K562 (cell line): Measurements from ENCODE around the gene CAMSAP3. TPM values are rescaled to one million over a fixed set of nuclear protein-coding genes. Genes with fewer than 3 reads are reported as not detected.

Experiments
- ATAC-seq: fragments of 200-7000 bp; cut with Tn5 transposase; 3 replicates; pipeline ENCODE4 v1.9.1; 2020; ENCODE audit warnings: moderate library complexity
- BruUV-seq: library from RNA; stranded (reverse); fragments of 400-500 nt; replicated peaks from 2 replicates; lab custom pipeline; 2021; lab: Mats Ljungman, UMichigan
- CTCF ChIA-PET: fragments of 300-600 bp; formaldehyde crosslinking; extraction: SDS; loops from one replicate; lab custom pipeline; 2021; ENCODE audit warnings: low intra/inter-chr PET ratio; lab: Yijun Ruan, JAX
- POLR2A ChIA-PET: fragments of 300-600, 350-650 bp; sonication (Branson Sonifier 250); formaldehyde crosslinking; extraction: SDS; loops from one replicate; lab custom pipeline; 2021; ENCODE audit warnings: antibody characterized with exemption, inconsistent platforms; lab: Yijun Ruan, JAX
- DNase-seq, 4 experiments: peaks; one replicate each; pipeline versions ENCODE4 v3.0.0 to v3.0.0-alpha.2; 2011 to 2018; ENCODE audit warnings: low spot score in 3 of 4, mixed read lengths in 3 of 4; ENCODE audit errors: extremely low read depth in 1 of 4
- FAIRE-seq: peaks from 2 replicates; lab custom pipeline; 2011; peaks lifted over from hg19 to GRCh38; lab: Jason Lieb, UNC
- H2AFZ ChIP-seq: 2 replicates; pipeline ENCODE4 v1.6.0; 2011; ENCODE audit warnings: low read depth, low read length, control low read depth, inconsistent platforms
- H3K27ac ChIP-seq: fragments of 200-600 bp; 3 replicates; pipeline ENCODE4 v1.8.0; 2011; ENCODE audit warnings: low read depth, mild to moderate bottlenecking, control low read depth, inconsistent platforms, low read length, moderate library complexity, mixed read lengths; ENCODE audit errors: extremely low read depth
- H3K27me3 ChIP-seq, 2 experiments: fragments of 300-600 bp in 1 of 2; 2 replicates in 1 of 2; 3 replicates in 1 of 2; pipeline versions ENCODE4 v1.6.0 to v1.8.0; 2011; ENCODE audit warnings: inconsistent platforms in 2 of 2, low read length in 2 of 2, mild to moderate bottlenecking in 1 of 2, mixed read lengths in 1 of 2, moderate library complexity in 1 of 2; ENCODE audit not compliant: control insufficient read depth in 2 of 2, insufficient read depth in 2 of 2
- H3K36me3 ChIP-seq: fragments of 300-600 bp; 3 replicates; pipeline ENCODE4 v1.8.0; 2011; ENCODE audit warnings: mild to moderate bottlenecking, low read length, inconsistent platforms; ENCODE audit not compliant: control insufficient read depth, insufficient read depth
- H3K4me1 ChIP-seq, 2 experiments: fragments of 200-600 bp in 1 of 2; replicated peaks in 1 of 2; 2 replicates in 1 of 2; 3 replicates in 1 of 2; pipeline versions ENCODE4 v1.5.1 to v1.8.0; 2011; ENCODE audit warnings: inconsistent platforms in 2 of 2, low read length in 2 of 2, mild to moderate bottlenecking in 1 of 2, mixed read lengths in 1 of 2, moderate library complexity in 1 of 2; ENCODE audit not compliant: control insufficient read depth in 2 of 2, insufficient read depth in 2 of 2
- H3K4me2 ChIP-seq: 2 replicates; pipeline ENCODE4 v1.6.1; 2011; ENCODE audit warnings: low read length, control low read depth, inconsistent platforms, mixed read lengths; ENCODE audit not compliant: insufficient read depth
- H3K4me3 ChIP-seq: fragments of 200-600 bp; sonication (generic), shearing (Covaris generic); 2 replicates; pipeline ENCODE4 v1.5.1; 2016; ENCODE audit warnings: control low read depth, inconsistent platforms
- H3K79me2 ChIP-seq: fragments of 200-600 bp; 3 replicates; pipeline ENCODE4 v1.8.0; 2011; ENCODE audit warnings: low read length, inconsistent platforms; ENCODE audit not compliant: control insufficient read depth, insufficient read depth
- H3K9ac ChIP-seq, 2 experiments: 2 replicates each; pipeline versions ENCODE4 v1.6.0 to v1.6.1; 2011; ENCODE audit warnings: low read depth in 2 of 2, low read length in 2 of 2, control low read depth in 1 of 2, inconsistent platforms in 1 of 2, mild to moderate bottlenecking in 1 of 2, mixed read lengths in 1 of 2; ENCODE audit not compliant: insufficient read depth in 1 of 2
- H3K9me1 ChIP-seq: one replicate; pipeline ENCODE4 v1.6.0; 2011; ENCODE audit warnings: inconsistent platforms, mild to moderate bottlenecking, low read length, moderate library complexity; ENCODE audit not compliant: control insufficient read depth, insufficient read depth
- H3K9me3 ChIP-seq: replicated peaks from 2 replicates; pipeline ENCODE4 v1.5.1; 2011; ENCODE audit warnings: low read depth, low read length, inconsistent platforms; ENCODE audit not compliant: control insufficient read depth, insufficient read depth
- H4K20me1 ChIP-seq: replicated peaks from 2 replicates; pipeline ENCODE4 v1.6.1; 2011; ENCODE audit warnings: low read length, inconsistent platforms, mixed read lengths; ENCODE audit not compliant: control insufficient read depth, insufficient read depth
- BRD9 ChIP-seq: fragments of 450-650 bp; IDR thresholded peaks from 2 replicates; pipeline ENCODE4 v1.6.1; 2018; ENCODE audit warnings: low read depth; ENCODE audit not compliant: partially characterized antibody
- FOXK1 ChIP-seq: sonication (generic); formaldehyde crosslinking; IDR thresholded peaks from 2 replicates; pipeline ENCODE4 v1.8.0; 2022; ENCODE audit warnings: missing genetic modification reagents, mild to moderate bottlenecking, borderline replicate concordance
- PKNOX1 ChIP-seq: fragments of 450-650 bp; IDR thresholded peaks from 2 replicates; pipeline ENCODE4 v1.6.1; 2016
- POLR2A ChIP-seq: fragments of 450-650 bp; conservative IDR thresholded peaks from 2 replicates; pipeline ENCODE4 v1.6.1; 2016
- PPARD ChIP-seq: fragments of 250-450 bp; sonication (Bioruptor Pico); IDR thresholded peaks from 2 replicates; pipeline ENCODE4 v1.8.0; 2022; ENCODE audit warnings: inconsistent platforms, mild to moderate bottlenecking, moderate library complexity
- RCOR1 ChIP-seq, 2 experiments: IDR thresholded peaks; 2 replicates each; pipeline ENCODE4 v1.6.1; 2012; ENCODE audit warnings: low read depth in 2 of 2, low read length in 2 of 2, borderline replicate concordance in 1 of 2, improper control_type of control experiment in 1 of 2
- ZNF282 ChIP-seq: sonication (generic); formaldehyde crosslinking; IDR thresholded peaks from 2 replicates; pipeline ENCODE4 v1.8.1; 2023; ENCODE audit warnings: missing genetic modification reagents
- ZNF407 ChIP-seq: fragments of 450-650 bp; IDR thresholded peaks from 2 replicates; pipeline ENCODE4 v1.6.1; 2016; ENCODE audit warnings: low read depth
- WGBS: fragments of 100-300 bp; shearing (Covaris generic); methylation state at CpG from one replicate; pipeline ENCODE4 v1.1.6; 2016; ENCODE audit warnings: low coverage, mixed read lengths; ENCODE audit not compliant: insufficient coverage; ENCODE audit errors: missing lambda C conversion rate; 5-methylcytosine and 5-hydroxymethylcytosine counted together
- in situ Hi-C: fragments of 300-500 bp; cut with MboI; formaldehyde crosslinking; loops from 4 replicates; pipeline ENCODE4 v1.15.0; 2018; ENCODE audit warnings: inconsistent platforms, mixed read lengths
- intact Hi-C: fragments of 100-400 bp; cut with micrococcal nuclease; formaldehyde crosslinking; loops from 2 replicates; pipeline ENCODE4 v1.14.2; 2022
- polyA plus RNA-seq, 8 experiments: library from polyadenylated mRNA; depleted of rRNA in 4 of 8; stranded (reverse) in 5 of 8; unstranded in 3 of 8; fragments of >200 nt; fragmentation: Nextera tagmentation in 2 of 8; fragmentation: Illumina TruSeq in 1 of 8; extraction: Ambion mirVana in 2 of 8; extraction: Trizol in 1 of 8; gene quantifications; 2 replicates each; pipeline versions ENCODE4 v1.2.1 to v1.2.3, GENCODE V29; 2011 to 2014; ENCODE audit warnings: inconsistent platforms in 1 of 8, missing spikeins in 1 of 8
- total RNA-seq, 7 experiments: library from RNA; depleted of rRNA in 6 of 7; stranded (reverse); fragments of >200 nt in 6 of 7; fragmentation: Illumina TruSeq in 2 of 7; extraction: Trizol in 2 of 7; gene quantifications; 2 replicates each; pipeline versions ENCODE4 v1.2.1 to v1.2.3, GENCODE V29; 2011 to 2021; ENCODE audit warnings: low replicate concordance in 1 of 7

The CAMSAP3 gene
- total and polyA plus RNA-seq, 9 of the 15 experiments (the other 6 are each of a cell fraction or from before 2014, with no cell fraction given) = 0.01 to 0.89 (median 0.22) TPM; not detected in 1

- TF ChIP-seq POLR2A (peak; percentile 78), FOXK1 (CRISPR knock-in tag) (no peak)
These were observed 41.2 kb downstream of the CAMSAP3 start, which contains the start of gene STXBP2 (continued) for GRCh38 chr19:7636691-7637373.

- Histone ChIP-seq H3K79me2 (peaks cover 40% of the 10 kb centered on the region), H3K9me1 (no peaks in the 10 kb centered on the region), H3K36me3 (peaks cover 40% of the 10 kb centered on the region; the same call in 2 of the 3 replicates), H3K4me3 (peak overlapping the region; percentile 79), H3K4me2 (peak overlapping the region; percentile 95), H3K9me3 (peaks cover 6% of the 10 kb centered on the region; the same call in 1 of the 2 replicates), H3K27me3 (no peaks in the 10 kb centered on the region; a peak in 1 of 5 replicates), H3K9ac (peak overlapping the region; percentile 97), H3K4me1 (peaks cover 15 to 52% of the 10 kb centered on the region in 2 experiments; a peak in 4 of 5 replicates), H4K20me1 (peaks cover 14% of the 10 kb centered on the region), H3K27ac (peak overlapping the region; percentile 93), H2AFZ (peak overlapping the region; percentile 22; the same call in 1 of the 2 replicates)
- BruUV-seq = TSS peak; percentile 52
- peak; percentile 71 to 93 (median 84) for DNase-seq
- peak; percentile 93 for FAIRE-seq
- in situ Hi-C loops (no loop called here), intact Hi-C loops (no loop called here)
- WGBS = 13% methylated on average over 23 of the region's 30 CpGs
- CTCF ChIA-PET = no interaction called here
- POLR2A ChIA-PET = interaction anchor here (0.7 to 2.0 kb wide), 8 partner anchors 8 to 130 kb away, joined by 3 to 18 read pairs (median 4); partner anchors contain the start of genes PET100 and XAB2
- ATAC-seq = peak; percentile 93
- TF ChIP-seq PKNOX1 = peak; percentile 64
- no peak for TF ChIP-seq ZNF407
- TF ChIP-seq ZNF282 (CRISPR knock-in tag) = no peak
- TF ChIP-seq PPARD (CRISPR knock-in tag) = no peak
- TF ChIP-seq RCOR1 (IDR thresholded peaks at IDR 0.05; ENCODE audit: borderline replicate concordance in 1 of 2, low read depth in 2 of 2, low read length in 2 of 2) = peak in 1 of 2 experiments; percentile 36; a peak in 1 of 4 replicates
- TF ChIP-seq BRD9 = no peak
These were observed 42.0 kb downstream of the CAMSAP3 start for GRCh38 chr19:7637374-7638256.
